ENCODE data around the gene YWHAG. TPM values are rescaled to one million over a fixed set of nuclear protein-coding genes. Genes with fewer than 3 reads are reported as not detected.

The YWHAG gene
- total and polyA plus RNA-seq, 9 of the 15 experiments (the other 6 are each of a cell fraction or from before 2014, with no cell fraction given): 30.4 to 246 (median 94.5) TPM

- TF ChIP-seq, protein P1, sequence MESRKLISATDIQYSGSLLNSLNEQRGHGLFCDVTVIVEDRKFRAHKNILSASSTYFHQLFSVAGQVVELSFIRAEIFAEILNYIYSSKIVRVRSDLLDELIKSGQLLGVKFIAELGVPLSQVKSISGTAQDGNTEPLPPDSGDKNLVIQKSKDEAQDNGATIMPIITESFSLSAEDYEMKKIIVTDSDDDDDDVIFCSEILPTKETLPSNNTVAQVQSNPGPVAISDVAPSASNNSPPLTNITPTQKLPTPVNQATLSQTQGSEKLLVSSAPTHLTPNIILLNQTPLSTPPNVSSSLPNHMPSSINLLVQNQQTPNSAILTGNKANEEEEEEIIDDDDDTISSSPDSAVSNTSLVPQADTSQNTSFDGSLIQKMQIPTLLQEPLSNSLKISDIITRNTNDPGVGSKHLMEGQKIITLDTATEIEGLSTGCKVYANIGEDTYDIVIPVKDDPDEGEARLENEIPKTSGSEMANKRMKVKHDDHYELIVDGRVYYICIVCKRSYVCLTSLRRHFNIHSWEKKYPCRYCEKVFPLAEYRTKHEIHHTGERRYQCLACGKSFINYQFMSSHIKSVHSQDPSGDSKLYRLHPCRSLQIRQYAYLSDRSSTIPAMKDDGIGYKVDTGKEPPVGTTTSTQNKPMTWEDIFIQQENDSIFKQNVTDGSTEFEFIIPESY (CRISPR knock-in tag; IDR thresholded peaks at IDR 0.05): no peak
- TF ChIP-seq ZC3H11A (IDR thresholded peaks at IDR 0.05; ENCODE audit: low read depth, low read length) (no peak), HDGF (IDR thresholded peaks at IDR 0.05) (0 out of 2 replicates have a peak, but pooled peaks have one; percentile 24), POLR2A (conservative IDR thresholded peaks at IDR 0.05) (no peak), HDAC6 (IDR thresholded peaks at IDR 0.05; ENCODE audit: low read depth, low read length) (no peak), HMBOX1 (IDR thresholded peaks at IDR 0.05) (no peak), NFATC3 (IDR thresholded peaks at IDR 0.05) (peak; percentile 72; the same call in 1 of the 2 replicates), NR1H2 (CRISPR knock-in tag; IDR thresholded peaks at IDR 0.05) (no peak), ZNF146 (CRISPR knock-in tag; IDR thresholded peaks at IDR 0.05; ENCODE audit: unreplicated experiment) (no peak), PREB (CRISPR knock-in tag; IDR thresholded peaks at IDR 0.05) (no peak), ZNF263 (CRISPR knock-in tag; IDR thresholded peaks at IDR 0.05; ENCODE audit: borderline replicate concordance) (no peak), HSF4 (CRISPR knock-in tag; IDR thresholded peaks at IDR 0.05; ENCODE audit: borderline replicate concordance) (no peak), COPS2 (conservative IDR thresholded peaks at IDR 0.05) (no peak), SAP30 (IDR thresholded peaks at IDR 0.05; ENCODE audit: borderline replicate concordance, insufficient read depth, low read depth, low read length, poor library complexity, severe bottlenecking) (no peak), TCF7L2 (IDR thresholded peaks at IDR 0.05; ENCODE audit: low read depth, low read length) (no peak), NELFE (IDR thresholded peaks at IDR 0.05; ENCODE audit: insufficient read depth, insufficient read length) (no peak), ELK3 (CRISPR knock-in tag; IDR thresholded peaks at IDR 0.05) (no peak), LEF1 (IDR thresholded peaks at IDR 0.05) (no peak), FIP1L1 (IDR thresholded peaks at IDR 0.05; ENCODE audit: low read depth, low read length, poor library complexity, severe bottlenecking) (no peak), E2F3 (CRISPR knock-in tag; IDR thresholded peaks at IDR 0.05) (no peak), ZNF311 (CRISPR knock-in tag; IDR thresholded peaks at IDR 0.05) (no peak), SOX6 (IDR thresholded peaks at IDR 0.05) (no peak), KHSRP (IDR thresholded peaks at IDR 0.05) (no peak), HNRNPL (IDR thresholded peaks at IDR 0.05; ENCODE audit: low read depth, low read length) (no peak)
- TF ChIP-seq, protein P2, sequence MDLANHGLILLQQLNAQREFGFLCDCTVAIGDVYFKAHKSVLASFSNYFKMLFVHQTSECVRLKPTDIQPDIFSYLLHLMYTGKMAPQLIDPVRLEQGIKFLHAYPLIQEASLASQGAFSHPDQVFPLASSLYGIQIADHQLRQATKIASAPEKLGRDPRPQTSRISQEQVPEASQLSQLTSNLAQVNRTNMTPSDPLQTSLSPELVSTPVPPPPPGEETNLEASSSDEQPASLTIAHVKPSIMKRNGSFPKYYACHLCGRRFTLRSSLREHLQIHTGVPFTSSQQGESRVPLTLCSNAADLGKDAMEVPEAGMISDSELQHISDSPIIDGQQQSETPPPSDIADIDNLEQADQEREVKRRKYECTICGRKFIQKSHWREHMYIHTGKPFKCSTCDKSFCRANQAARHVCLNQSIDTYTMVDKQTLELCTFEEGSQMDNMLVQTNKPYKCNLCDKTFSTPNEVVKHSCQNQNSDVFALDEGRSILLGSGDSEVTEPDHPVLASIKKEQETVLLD (IDR thresholded peaks at IDR 0.05): peak; percentile 86
Measured at GRCh38 chr7:76281006-76281705, 77.6 kb downstream of the YWHAG start (continued).
